HuH-7.5 (cell line): ENCODE measurements around the gene CCDC88C.
A peak's percentile ranks its signal among the peaks of the same experiment; 100 is the strongest.

Experiments
- DNase-seq: peaks from one replicate; pipeline ENCODE4 v3.0.0; 2011; ENCODE audit warnings: low spot score

The CCDC88C gene

DNA sequence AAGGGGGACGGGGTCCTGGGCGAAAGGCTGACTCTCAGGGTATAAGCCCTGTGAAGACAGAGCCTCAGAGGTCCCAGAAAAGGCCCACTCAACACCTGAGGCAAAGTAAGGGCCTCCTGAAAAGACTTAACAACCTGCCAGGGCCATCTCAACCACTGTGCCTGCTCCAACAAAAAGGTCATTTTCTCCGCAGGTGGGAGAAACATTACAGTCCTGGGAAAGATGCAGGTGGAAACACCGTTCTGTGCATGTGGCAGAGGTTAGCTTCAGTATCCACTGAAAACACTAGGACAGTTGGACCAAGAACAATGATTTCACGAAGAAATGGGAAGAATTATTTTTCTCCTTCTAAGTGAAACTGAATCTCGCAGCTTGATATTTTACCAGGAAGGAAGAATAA, 50.9 kb downstream of the CCDC88C start:
- no peak for DNase-seq

DNA sequence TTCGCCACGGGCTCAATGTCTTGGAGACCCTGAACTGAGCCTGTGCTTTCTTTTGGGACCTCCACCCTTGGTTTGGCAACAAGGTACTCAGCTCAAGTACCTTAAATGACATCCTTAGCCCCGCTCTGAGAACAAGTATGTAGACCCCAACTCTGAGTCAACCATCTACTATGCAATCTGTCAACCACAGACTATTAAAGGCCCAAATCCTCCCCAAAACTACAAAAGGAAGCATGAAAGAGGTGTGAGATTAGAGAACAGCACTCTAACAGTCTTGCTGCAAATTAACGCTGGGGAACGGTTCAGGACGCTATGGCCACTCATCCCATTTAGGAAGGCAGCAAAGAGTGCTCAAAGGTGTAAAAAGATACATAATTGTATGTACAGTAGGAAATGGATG, 52.1 kb downstream of the CCDC88C start:
- DNase-seq: no peak

DNA sequence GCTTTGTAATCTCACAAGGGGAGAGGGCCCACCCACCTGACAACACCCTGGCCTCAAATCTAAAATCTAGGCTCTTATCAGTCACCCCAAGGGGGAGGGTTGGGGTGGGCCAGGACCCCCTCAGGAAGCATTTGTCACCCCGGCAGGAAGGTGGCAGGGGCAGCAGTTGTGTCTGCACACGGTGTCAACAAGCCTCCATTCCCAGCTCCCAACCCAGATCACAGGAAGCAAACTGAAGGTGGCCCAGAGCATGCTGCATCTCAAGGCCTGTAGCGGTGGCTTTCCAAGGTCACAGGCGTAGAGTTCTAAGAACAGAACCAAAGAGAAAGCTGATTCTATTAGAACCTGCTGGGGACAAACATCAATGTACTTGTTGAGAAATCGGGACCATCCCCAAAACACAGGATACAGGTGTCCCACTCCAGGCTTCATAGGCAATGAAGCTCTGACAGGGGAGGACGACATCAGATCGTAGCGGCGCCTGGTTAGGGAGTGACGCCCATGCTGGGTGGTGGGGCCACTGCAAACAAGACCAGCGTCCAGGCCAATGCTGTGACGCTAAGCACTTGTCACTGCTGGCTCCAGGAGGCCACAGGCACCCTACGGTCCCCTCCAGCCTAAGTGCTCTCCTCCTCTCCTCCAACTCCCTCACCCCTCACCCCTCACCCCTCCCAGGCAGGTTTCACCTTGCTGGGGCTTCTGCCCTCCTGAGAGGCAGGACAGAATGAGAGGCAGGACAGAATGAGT, 52.9 kb downstream of the CCDC88C start:
- DNase-seq: no peak

DNA sequence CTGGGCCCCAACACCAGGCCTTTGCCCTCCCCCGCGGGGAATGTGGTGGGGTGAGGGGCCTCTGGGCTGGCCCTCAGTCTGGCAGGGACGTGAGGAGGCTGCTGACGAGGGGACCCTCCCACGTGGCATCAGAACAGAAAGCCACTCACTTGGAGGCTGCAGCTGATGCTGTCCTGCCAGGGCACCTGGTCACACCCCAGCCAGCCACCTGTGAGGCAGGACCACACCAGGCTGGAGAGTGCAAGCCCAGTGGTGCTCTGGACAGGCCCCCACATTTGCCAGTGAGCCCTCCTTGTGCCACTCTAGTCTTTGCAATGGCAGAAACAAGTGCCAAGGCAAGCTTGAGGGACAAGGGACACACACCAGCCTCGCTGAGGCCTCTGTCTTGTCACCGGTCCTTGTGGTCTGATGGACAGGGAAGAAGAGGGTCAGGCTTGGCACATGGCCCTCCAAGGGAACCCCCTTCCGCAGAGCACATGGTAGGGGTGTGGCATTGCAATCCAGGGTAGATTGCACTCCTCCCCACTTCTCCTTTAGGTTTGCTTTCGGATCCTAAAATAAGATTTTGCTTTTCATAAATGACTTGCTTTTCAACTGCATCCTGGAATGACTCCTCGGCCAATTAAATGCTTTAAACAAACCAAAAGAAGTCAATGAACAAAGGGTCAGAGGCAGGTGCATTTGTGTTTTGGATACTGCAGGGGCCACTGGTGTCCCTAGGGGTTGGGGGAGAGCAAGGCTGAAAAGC, 53.7 kb downstream of the CCDC88C start:
- no peak for DNase-seq

DNA sequence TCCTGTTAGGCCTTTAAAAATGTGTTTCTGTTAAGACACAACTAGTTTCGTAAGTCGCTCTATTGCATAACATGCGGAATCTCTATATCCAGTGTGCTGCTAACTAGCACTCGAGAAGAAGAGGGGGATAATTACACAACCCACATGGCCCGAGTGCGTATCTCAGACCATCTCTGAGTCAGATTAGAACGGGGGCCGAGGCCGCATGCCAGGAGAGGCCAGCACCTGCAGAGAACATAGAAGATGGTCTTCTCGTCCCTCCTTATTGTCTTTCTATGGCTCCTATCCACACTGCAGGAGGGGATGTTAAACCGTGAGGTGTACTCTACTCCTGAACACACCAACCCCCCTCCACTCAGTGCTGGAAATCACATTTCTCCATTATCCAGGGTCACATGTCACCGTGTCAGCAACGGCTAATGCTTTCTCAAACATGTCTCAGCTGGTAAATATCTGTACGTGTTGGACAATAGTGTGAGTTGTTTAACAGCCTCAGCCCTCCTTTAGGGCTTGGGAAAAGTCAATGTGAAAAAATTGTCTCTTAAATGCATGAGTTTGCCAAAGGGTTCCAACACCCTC, 56.3 kb downstream of the CCDC88C start:
- peak; percentile 67 for DNase-seq

DNA sequence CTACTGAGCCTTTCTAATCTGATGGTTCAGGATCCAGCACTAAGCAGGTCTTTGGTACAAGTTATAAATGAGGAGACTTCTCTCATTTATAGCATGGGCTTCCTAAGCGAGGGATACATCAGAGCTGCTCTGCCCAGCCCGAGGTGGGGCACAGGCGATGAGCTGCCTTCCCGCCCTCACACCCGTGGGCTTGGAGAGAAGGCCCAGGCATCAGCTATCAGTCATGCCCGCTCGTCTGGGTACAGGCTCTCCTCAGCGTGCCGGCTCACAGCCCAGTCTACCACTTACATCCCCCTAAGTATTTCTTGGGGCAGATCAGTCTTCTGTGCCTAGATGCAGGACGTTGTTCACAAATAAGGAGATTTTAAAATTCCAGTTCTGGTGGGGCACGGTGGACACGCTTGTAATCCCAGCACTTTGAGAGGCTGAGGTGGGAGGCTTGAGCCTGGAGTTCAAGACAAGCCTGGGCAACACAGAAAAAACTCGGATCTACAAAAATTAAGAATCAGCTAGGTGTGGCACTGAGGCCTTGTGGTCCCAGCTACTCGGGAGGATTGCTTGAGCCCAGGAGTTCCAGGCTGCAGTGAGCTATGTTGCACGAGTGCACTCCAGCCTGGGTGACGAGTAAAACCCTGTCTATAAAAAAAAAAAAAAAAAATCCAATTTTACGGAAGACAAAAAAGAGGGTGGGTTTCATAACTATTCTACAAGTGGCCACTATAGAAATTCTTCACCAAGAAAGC, 57.0 kb downstream of the CCDC88C start:
- no peak for DNase-seq

DNA sequence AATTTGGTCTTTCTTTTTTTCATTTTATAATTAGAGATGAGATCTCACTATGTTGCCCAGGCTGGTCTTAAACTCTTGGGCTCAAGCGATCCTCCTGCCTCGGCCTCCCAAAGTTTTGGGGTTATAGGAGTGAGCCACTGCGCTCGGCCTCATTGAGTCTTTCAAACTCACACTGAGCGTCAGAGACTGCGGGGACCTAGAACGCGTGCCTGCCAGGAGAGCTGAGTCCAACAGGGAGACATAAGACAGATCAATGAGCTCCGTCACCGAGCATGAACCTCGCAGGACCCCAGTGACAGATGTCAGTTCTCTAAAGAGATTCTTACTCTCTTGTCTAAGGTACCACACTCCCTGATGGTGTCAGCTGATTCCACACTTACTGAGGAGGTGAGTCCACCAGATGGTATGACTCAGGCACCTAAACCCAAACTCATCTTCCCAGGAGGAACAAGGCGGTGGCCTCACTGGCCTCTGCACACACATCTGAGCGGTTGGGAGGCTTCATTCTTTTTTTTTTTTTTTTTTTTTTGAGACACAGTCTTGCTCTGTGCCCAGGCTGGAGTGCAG, 58.9 kb downstream of the CCDC88C start:
- no peak for DNase-seq

DNA sequence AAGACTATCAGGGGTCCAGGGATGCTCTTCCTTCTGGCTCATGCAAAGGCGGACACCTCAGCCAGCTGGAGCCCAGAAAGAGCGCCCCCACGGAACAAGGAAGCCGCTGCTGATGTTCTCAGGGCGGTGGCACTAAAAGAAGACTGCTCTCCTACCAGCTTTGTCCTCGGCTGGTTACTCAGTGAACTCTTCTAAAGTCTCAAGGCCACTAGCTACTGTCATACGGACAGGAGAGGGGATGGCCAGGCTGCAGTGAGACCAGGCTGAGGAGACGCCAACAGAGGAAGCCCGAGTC, 59.6 kb downstream of the CCDC88C start:
- no peak for DNase-seq

DNA sequence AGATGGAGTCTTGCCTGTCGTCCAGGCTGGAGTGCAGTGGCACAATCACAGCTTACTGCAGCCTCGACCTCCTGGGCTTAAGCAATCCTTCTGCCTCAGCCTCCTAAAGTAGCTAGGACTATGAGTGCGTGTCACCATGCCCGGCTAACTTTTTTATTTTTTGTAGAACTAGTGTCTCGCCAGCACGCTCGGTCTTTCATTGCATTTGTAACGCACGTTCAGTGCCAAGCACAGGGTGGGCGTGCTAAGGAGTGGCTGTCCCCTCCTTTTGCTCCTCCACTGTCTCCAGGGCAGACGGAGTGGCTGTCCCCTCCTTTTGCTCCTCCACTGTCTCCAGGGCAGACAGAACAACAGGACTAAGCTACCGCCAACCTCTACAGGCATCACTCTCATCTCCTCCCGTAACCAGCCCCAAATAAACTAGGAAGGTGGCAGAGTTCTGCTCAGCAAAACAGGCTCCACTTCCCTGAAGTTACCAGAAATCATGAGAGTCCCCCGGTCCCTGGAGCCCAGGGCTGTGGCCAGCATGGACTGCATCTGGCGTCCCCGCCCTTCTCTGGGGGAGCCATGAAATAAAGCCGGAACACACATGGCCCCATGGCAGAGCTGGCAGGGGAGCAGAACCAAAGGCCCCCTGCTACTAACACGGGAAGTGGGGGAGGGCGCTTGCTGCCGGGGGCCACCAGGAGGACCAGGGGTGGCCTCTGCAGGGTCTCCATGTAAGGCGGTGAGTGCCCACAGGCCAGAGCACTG, 60.2 kb downstream of the CCDC88C start:
- no peak for DNase-seq

DNA sequence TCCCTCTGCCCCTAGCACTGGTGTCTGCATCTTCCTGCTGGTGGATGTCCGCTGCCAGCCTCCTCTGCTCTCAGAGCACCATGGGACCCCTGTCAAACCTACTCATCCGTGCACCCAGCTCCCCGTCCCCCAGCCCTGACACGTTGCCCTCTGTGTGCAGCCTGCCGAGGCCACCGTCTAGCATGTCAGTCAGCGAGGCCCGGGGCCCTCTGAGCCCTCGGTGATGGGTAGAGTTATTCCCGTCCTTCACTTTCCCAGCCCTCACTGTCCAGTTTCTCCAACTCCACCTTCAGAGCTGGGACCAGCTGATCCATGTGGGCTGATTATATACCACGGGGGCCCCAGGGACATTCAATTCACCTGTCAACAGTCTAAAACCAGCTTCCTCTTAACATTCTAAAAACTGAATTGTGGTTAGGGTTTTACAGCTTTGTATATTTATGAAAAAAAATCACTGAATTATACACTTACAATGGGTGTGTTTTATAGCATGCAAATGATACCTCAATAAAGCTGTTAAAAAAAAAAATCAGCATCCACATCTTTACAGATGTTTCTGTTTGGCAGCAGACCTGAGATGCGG, 61.3 kb downstream of the CCDC88C start:
- DNase-seq: no peak

DNA sequence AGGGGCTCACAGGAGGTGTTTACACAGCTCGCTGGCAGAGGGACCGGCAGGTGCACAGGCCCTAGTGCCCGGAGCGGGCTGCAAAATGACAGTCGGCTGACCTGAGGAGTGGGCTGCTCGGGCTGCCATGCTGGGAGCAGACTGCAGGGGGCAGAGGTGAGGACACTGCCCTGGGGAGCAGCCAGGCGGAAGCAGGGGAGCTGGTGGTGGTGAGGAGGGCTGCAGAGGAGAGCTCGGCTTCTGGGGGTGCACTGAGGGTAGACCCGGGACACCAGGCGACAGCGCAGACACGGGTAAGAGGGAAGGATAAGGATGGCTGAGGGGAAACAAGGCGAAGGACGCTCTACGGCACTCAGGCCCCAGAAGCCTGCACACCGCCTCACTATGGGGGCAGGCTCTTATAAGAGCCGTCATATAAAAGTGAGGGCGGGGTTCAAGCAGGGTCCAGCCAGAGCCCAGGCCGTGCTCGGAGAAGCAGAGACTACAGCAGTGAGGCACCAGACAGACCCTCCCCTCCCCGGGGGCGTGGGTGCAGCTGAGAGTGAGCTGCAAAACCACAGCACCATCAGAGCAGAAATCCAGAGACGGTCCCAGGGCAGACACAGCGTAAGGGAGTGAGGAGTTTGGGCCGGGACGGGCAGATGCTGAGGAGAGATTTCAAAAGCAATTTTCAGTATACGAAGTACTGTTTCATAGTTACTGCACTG, 62.5 kb downstream of the CCDC88C start:
- DNase-seq: no peak

DNA sequence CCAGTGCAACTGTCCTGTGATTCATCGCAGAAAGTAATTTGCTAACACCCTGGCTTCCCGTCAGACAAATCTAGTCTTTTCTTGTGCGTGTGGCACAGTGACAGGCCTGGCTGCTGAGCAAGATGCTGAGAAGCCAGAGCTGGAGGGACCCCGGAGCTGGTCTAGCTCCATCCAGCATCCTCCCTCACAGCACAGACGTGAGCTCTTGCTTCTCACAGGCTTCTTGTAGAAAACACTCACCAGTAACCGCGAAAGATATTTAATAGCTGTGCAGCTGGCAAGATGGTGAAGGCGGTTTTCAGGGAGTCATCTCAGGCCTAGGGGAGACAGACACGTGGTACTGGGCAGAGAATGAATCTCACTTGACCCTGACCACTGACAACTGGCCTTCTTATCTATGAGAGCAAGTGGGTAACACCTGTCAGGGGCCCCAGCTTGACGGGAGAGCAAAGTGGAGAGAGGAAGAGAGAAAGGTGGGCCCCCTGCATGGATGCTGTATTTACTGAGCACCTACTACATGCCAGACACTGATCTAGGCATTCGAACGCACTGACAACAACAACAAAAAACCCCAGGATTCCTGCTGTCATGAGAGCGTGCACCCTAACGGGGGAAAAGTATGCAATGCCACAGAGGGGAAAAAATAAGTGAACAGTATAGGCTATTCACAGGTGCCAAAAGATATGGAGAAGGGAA, 63.3 kb downstream of the CCDC88C start:
- no peak for DNase-seq

DNA sequence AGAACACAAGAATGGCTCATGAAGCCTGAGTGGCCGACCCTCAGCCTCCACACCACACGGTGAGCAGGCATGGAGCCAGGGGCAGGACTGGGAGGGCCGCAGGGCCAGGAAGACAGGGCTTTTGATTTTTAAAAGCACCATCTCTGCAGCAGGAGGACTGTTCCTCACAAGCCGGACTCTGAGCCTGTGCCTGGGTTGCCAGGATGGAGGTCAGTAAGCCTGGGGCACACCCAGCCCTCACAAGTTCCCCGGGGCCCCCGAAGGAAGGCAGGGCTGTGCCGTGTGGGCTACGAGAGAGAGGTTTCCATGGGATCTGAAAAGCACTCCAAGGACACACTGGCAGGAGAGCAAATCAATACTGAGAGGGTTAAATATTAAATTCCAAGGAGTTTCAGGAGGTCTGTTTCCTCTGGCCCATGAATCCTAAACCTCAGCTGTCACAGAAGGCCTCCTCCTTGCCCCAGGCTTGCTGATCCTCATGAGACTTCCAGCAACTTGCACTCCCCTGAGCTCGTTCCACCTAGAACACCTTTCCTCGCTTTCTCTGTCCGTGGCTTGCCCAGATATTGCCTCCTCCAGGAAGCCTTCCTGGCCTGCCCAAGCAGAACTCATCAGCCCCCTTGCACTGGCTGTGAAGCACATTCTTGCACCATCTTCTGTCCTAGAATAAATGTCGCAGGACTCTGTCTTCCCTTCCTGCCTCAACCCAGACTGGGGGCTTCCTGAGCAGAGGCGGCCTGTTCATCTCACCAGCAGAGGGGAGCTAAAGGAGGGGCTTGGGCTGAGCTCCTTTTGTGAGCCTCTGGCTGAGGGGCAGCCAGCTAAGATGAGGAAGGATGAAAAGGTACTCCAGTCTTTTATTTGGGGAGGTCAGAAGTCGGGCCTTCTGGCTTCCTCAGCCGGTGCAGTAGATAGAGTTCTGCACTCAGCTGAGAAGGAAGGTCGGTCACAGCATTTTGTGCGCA, 64.6 kb downstream of the CCDC88C start:
- DNase-seq: no peak

DNA sequence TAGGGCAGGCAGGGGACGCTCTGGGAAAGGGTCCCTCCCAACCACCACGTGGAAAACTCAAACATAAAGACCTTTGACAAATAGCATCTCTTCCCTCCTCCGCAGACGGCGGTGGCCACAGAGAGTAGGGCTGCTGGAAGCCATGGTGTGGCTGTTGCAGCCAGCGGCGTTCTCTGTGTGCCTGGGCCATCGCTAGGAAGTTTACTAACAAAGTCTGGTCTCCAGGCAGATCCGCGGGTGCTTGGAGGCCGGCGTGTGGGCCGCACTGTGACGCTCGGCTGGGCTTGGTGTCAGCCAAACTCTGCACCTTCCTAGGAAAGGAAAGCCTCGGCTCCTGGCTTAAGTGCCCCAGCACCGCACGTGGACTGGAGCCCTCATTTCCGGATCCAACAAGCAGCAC, 65.6 kb downstream of the CCDC88C start:
- DNase-seq: no peak

DNA sequence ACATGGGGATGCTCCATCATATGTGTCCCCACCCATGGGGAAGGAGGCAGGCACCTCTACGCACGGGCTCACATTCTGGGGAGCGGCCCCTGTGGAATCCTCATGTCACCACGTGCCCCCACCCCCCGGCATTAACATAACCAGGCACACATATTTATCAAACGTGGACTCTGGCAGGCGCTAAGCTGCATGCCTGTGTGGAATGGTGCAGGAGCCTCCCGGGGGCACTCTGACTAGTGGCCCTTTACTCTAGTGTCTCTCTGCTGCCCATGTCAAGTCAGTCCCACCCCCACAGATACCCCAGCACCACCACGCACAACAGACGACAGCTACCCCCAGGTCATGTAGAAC, 66.1 kb downstream of the CCDC88C start:
- no peak for DNase-seq

DNA sequence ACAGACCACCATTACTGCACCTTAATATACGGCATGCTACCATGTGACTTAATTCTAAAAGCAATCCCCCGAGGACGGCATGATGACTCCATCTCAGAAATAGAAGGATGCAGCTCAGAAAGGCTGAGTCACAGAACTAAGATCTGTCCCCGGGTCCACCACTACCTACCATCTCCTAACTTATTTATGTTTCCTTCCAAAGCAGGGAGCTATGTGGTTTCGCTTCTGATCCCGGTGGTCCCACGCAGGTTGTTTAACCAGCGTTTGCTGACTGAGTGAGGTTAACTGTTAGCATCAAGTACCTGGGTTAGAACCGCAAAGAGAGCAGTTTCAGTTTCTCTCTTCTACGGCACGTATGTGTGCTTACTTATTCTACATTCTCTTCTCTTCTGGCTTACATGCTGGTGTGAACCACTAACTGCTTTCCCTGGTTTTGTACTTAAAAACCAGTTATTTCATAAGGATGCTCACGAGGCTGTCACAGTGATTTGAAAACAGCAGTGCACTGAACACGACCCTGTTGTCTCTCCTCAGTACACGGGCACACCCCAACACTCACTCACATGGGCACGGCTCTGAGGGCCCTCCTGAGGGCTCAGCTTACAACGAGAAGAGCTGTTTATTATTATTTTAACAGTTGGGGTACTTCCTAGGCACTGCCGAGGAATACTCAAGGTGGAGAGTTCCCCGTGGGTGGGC, 66.7 kb downstream of the CCDC88C start:
- no peak for DNase-seq

DNA sequence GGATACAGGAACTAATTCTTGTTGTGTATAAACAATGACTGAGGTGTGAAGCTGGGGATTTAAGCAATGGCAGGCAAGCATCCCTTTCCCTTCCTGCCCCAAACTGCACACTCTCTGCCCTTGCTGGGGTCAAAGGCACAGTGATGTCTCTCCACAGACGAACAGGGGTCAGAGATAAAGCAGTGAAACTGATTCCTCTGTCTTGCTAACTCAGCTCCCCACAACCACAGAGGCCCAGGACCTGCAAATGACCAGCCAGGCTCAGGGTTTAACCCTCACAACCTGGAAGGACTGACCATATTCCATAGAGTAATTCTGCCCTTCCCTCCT, 67.2 kb downstream of the CCDC88C start:
- DNase-seq: no peak

DNA sequence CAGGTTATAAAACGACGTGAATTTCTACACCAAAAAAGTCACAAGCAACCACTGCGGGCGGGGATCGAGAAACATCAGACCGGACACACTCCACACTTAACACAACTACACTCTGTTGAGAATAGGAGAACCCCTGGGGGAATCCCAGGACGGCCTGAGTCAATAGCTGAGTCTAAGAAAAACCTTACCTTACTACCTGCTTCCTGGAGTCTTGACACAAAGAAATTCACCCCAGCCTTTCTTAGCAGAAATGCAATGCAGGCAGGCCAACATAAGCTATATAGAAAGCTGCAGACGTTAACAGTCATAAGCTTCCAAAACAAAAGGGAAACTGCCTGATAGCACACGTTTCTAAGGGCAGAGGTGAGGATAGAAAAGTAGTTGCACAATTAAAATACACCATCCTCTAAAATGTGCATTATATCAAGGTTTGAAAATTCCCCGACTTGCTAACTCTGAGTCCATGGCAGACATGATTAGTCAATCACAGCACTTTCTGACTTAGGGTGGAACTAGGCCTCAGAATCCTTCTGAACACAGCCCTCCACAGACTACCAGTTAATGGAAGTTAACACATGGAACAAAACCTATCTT, 68.0 kb downstream of the CCDC88C start:
- DNase-seq: no peak
